ENCODE measurements around the gene ZNF70. TPM values are rescaled to one million over a fixed set of nuclear protein-coding genes. Genes with fewer than 3 reads are reported as not detected.
A peak's percentile ranks its signal among the peaks of the same experiment; 100 is the strongest.

ZNF70 gene
- total and polyA plus RNA-seq, 2 of the 13 experiments (the other 11 are each of a cell fraction or from before 2014, with no cell fraction given), result 0.62 to 3.6 TPM

DNA sequence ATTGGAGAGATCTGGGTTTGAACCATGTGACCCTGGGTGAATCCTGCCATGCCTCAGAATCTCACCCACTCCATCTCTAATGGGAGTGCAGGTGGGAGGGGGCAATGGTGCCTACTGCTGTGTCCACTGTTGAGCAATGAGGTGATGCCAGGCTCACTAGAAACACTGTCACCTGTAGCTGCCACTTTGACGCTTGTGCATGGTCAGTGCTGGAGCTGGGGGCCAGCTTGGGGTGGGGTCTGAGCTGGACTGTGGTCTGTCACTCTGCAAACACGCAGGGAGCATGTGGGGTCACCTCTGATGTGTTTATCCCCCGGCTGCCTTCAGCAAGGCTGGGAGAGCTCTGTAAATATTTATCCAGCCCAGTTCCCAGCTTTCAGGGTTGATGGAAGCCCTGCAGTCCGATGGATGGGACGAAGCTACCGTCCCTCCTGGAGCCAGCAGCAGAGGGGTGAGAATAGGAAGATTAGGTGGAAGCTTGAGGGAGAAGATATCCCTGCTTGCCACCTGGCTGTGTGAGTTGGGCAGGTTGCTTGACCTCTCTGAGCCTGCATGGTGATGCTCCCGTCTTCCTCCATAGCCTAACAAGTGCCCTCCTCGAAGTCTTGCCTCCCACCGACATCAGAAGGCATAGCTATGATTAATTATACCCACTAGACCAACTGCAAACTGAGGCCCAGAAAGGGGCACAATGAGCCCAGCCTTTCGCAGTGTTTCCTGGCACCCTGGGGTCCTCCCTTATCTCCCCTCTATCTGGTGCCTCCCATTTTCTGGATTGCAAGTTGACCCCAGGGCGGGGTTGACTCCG, 23.4 kb upstream of the ZNF70 start (continued):
- TF ChIP-seq IKZF1 (IDR thresholded peaks at IDR 0.05) (no peak), ZNF883 (CRISPR knock-in tag; IDR thresholded peaks at IDR 0.05; ENCODE audit: not compliant biosample characterization) (peak; percentile 32), ZXDC (CRISPR knock-in tag; IDR thresholded peaks at IDR 0.05) (no peak), REST (IDR thresholded peaks at IDR 0.05; ENCODE audit: borderline replicate concordance in 1 of 2, low read depth in 1 of 2, low read length in 2 of 2) (0 out of 4 replicates have a peak, but pooled peaks of 1 of the 2 experiments have one; percentile 28), RARG (CRISPR knock-in tag; IDR thresholded peaks at IDR 0.05; ENCODE audit: low read depth) (no peak), NRL (CRISPR knock-in tag; IDR thresholded peaks at IDR 0.05; ENCODE audit: borderline replicate concordance) (no peak), XRCC5 (optimal IDR thresholded peaks at IDR 0.05; ENCODE audit: low read length) (peak; percentile 22), DMAP1 (CRISPR knock-in tag; IDR thresholded peaks at IDR 0.05) (peak; percentile 52; the same call in 1 of the 2 replicates), KLF11 (CRISPR knock-in tag; IDR thresholded peaks at IDR 0.05) (no peak), ZFP36L1 (CRISPR knock-in tag; IDR thresholded peaks at IDR 0.05) (peak; percentile 81; the same call in 1 of the 2 replicates), ZBTB7A (CRISPR knock-in tag; IDR thresholded peaks at IDR 0.05) (peak; percentile 98), NCOA5 (CRISPR knock-in tag; IDR thresholded peaks at IDR 0.05) (no peak)
- TF ChIP-seq, protein P1, sequence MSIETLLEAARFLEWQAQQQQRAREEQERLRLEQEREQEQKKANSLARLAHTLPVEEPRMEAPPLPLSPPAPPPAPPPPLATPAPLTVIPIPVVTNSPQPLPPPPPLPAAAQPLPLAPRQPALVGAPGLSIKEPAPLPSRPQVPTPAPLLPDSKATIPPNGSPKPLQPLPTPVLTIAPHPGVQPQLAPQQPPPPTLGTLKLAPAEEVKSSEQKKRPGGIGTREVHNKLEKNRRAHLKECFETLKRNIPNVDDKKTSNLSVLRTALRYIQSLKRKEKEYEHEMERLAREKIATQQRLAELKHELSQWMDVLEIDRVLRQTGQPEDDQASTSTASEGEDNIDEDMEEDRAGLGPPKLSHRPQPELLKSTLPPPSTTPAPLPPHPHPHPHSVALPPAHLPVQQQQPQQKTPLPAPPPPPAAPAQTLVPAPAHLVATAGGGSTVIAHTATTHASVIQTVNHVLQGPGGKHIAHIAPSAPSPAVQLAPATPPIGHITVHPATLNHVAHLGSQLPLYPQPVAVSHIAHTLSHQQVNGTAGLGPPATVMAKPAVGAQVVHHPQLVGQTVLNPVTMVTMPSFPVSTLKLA (IDR thresholded peaks at IDR 0.05), result peak; percentile 22; the same call in 1 of the 2 replicates
- TF ChIP-seq, protein P2, sequence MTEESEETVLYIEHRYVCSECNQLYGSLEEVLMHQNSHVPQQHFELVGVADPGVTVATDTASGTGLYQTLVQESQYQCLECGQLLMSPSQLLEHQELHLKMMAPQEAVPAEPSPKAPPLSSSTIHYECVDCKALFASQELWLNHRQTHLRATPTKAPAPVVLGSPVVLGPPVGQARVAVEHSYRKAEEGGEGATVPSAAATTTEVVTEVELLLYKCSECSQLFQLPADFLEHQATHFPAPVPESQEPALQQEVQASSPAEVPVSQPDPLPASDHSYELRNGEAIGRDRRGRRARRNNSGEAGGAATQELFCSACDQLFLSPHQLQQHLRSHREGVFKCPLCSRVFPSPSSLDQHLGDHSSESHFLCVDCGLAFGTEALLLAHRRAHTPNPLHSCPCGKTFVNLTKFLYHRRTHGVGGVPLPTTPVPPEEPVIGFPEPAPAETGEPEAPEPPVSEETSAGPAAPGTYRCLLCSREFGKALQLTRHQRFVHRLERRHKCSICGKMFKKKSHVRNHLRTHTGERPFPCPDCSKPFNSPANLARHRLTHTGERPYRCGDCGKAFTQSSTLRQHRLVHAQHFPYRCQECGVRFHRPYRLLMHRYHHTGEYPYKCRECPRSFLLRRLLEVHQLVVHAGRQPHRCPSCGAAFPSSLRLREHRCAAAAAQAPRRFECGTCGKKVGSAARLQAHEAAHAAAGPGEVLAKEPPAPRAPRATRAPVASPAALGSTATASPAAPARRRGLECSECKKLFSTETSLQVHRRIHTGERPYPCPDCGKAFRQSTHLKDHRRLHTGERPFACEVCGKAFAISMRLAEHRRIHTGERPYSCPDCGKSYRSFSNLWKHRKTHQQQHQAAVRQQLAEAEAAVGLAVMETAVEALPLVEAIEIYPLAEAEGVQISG (CRISPR knock-in tag; IDR thresholded peaks at IDR 0.05), result peak; percentile 71; the same call in 1 of the 2 replicates
- TF ChIP-seq, protein P3, sequence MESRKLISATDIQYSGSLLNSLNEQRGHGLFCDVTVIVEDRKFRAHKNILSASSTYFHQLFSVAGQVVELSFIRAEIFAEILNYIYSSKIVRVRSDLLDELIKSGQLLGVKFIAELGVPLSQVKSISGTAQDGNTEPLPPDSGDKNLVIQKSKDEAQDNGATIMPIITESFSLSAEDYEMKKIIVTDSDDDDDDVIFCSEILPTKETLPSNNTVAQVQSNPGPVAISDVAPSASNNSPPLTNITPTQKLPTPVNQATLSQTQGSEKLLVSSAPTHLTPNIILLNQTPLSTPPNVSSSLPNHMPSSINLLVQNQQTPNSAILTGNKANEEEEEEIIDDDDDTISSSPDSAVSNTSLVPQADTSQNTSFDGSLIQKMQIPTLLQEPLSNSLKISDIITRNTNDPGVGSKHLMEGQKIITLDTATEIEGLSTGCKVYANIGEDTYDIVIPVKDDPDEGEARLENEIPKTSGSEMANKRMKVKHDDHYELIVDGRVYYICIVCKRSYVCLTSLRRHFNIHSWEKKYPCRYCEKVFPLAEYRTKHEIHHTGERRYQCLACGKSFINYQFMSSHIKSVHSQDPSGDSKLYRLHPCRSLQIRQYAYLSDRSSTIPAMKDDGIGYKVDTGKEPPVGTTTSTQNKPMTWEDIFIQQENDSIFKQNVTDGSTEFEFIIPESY (CRISPR knock-in tag; IDR thresholded peaks at IDR 0.05), result peak; percentile 18; the same call in 1 of the 2 replicates
